Astrocyte (in vitro differentiated cells and primary cell): ENCODE results near the gene SLC38A9.

Experiments
- EZH2 ChIP-seq: IDR thresholded peaks from 2 replicates; pipeline ENCODE4 v1.6.1; 2012; ENCODE audit warnings: mild to moderate bottlenecking, low read length, inconsistent platforms; ENCODE audit not compliant: insufficient read depth
- TF ChIP-seq, protein P1 (sequence below): IDR thresholded peaks from 2 replicates; pipeline ENCODE4 v1.5.1; 2011; ENCODE audit warnings: low read depth, mild to moderate bottlenecking, inconsistent platforms, low read length, moderate library complexity; ENCODE audit not compliant: insufficient read depth

DNA sequence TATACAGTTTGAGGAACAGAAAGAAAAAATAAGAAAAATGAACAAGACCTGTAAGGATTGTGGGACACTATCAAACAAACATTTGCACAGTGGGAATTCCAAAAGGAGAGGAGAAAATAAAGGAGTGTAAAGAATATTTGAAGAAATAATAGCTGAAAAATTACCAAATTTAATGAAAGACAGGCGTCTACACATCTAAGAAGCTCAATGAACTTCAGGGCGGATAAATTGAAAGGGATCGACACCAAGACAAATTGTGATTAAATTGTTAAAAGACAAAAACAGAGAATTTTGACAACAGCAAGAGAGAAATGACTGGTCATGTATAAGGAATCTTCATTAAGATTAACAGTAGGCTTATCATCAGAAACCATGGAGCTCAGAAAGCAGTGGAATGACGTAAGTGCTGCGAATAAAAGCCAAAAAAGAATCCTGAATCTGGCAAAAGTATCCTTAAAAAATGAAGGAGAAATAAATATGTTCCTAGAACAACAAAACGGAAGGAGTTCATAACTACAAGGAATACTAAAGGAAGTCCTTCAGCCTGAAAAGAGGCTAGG lies 3.5 kb upstream of the SLC38A9 start:
- no peak for TF ChIP-seq EZH2
- TF ChIP-seq, protein P1, sequence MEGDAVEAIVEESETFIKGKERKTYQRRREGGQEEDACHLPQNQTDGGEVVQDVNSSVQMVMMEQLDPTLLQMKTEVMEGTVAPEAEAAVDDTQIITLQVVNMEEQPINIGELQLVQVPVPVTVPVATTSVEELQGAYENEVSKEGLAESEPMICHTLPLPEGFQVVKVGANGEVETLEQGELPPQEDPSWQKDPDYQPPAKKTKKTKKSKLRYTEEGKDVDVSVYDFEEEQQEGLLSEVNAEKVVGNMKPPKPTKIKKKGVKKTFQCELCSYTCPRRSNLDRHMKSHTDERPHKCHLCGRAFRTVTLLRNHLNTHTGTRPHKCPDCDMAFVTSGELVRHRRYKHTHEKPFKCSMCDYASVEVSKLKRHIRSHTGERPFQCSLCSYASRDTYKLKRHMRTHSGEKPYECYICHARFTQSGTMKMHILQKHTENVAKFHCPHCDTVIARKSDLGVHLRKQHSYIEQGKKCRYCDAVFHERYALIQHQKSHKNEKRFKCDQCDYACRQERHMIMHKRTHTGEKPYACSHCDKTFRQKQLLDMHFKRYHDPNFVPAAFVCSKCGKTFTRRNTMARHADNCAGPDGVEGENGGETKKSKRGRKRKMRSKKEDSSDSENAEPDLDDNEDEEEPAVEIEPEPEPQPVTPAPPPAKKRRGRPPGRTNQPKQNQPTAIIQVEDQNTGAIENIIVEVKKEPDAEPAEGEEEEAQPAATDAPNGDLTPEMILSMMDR: no peak
